Smooth muscle cell (in vitro differentiated cells): ENCODE results near the gene PPM1H. TPM values are rescaled to one million over a fixed set of nuclear protein-coding genes. Genes with fewer than 3 reads are reported as not detected.

Experiments used
- DNase-seq: peaks from one replicate; lab custom pipeline; 2025; ENCODE audit not compliant: unreplicated experiment; lab: John Stamatoyannopoulos, UW
- H2AFZ ChIP-seq: fragments of 200-600 bp; sonication (generic); 2 replicates; pipeline ENCODE4 v1.6.0; 2016; ENCODE audit warnings: antibody characterized with exemption, low read depth, mild to moderate bottlenecking
- H3F3A ChIP-seq: fragments of 200-600 bp; sonication (generic); 2 replicates; pipeline ENCODE4 v1.6.0; 2017; ENCODE audit warnings: antibody characterized with exemption, low read depth
- H3K27ac ChIP-seq: fragments of 200-600 bp; sonication (generic); 2 replicates; pipeline ENCODE4 v1.5.1; 2016; ENCODE audit warnings: low read depth, mild to moderate bottlenecking
- H3K27me3 ChIP-seq: fragments of 200-600 bp; sonication (generic); 2 replicates; pipeline ENCODE4 v1.6.1; 2016; ENCODE audit warnings: low read depth, mild to moderate bottlenecking
- H3K36me3 ChIP-seq: fragments of 200-600 bp; sonication (generic); 2 replicates; pipeline ENCODE4 v1.5.1; 2016; ENCODE audit warnings: low read depth
- H3K4me1 ChIP-seq: fragments of 200-600 bp; sonication (generic); 2 replicates; pipeline ENCODE4 v1.5.1; 2016; ENCODE audit warnings: low read depth
- H3K4me2 ChIP-seq: fragments of 200-600 bp; sonication (generic); 2 replicates; pipeline ENCODE4 v1.6.0; 2016; ENCODE audit warnings: mild to moderate bottlenecking
- H3K4me3 ChIP-seq: fragments of 200-600 bp; sonication (generic); 2 replicates; pipeline ENCODE4 v1.5.1; 2016; ENCODE audit warnings: mild to moderate bottlenecking
- H3K79me2 ChIP-seq: fragments of 200-600 bp; sonication (generic); 2 replicates; pipeline ENCODE4 v1.6.0; 2016; ENCODE audit warnings: low read depth, mild to moderate bottlenecking
- H3K9ac ChIP-seq: fragments of 200-600 bp; sonication (generic); 2 replicates; pipeline ENCODE4 v1.6.0; 2016; ENCODE audit warnings: low read depth
- H3K9me3 ChIP-seq: fragments of 200-600 bp; sonication (generic); replicated peaks from 2 replicates; pipeline ENCODE4 v1.5.1; 2016; ENCODE audit warnings: low read depth
- H4K20me1 ChIP-seq: fragments of 200-600 bp; sonication (generic); 2 replicates; pipeline ENCODE4 v1.6.0; 2016; ENCODE audit warnings: low read depth
- CTCF ChIP-seq: fragments of 200-600 bp; sonication (generic); IDR thresholded peaks from 2 replicates; pipeline ENCODE4 v1.5.1; 2017; ENCODE audit warnings: borderline replicate concordance, mild to moderate bottlenecking, antibody characterized with exemption; ENCODE audit not compliant: insufficient read depth, poor library complexity, severe bottlenecking
- WGBS: methylation state at CpG from one replicate; pipeline ENCODE4 v1.1.7; 2016; ENCODE audit warnings: low lambda C conversion rate; 5-methylcytosine and 5-hydroxymethylcytosine counted together
- polyA plus RNA-seq: library from polyadenylated mRNA; unstranded; fragments of >200 nt; fragmentation: Nextera tagmentation; extraction: Ambion mirVana; gene quantifications from 2 replicates; pipeline ENCODE4 v1.2.1, GENCODE V29; 2016
- total RNA-seq: library from RNA; depleted of rRNA; stranded (reverse); fragments of >200 nt; gene quantifications from 2 replicates; pipeline ENCODE4 v1.2.3, GENCODE V29; 2014

Gene PPM1H
- total and polyA plus RNA-seq, 2 experiments from 2014 or later, result 0.56 to 3.6 TPM

- no peak for DNase-seq
- no peak overlapping the region for H3K27ac ChIP-seq
- H3K9ac ChIP-seq, result no peak overlapping the region
- no peak overlapping the region for H2AFZ ChIP-seq
- no peaks in the 10 kb centered on the region for H4K20me1 ChIP-seq
- H3K4me2 ChIP-seq, result no peak overlapping the region
- H3F3A ChIP-seq, result no peaks in the 10 kb centered on the region
- TF ChIP-seq CTCF, result no peak
- 100% methylated on average over 2 of the region's 2 CpGs for WGBS
- H3K36me3 ChIP-seq, result no peaks in the 10 kb centered on the region
- no peaks in the 10 kb centered on the region for H3K27me3 ChIP-seq
- no peak overlapping the region for H3K4me3 ChIP-seq
- no peaks in the 10 kb centered on the region for H3K79me2 ChIP-seq
- H3K9me3 ChIP-seq, result no peaks in the 10 kb centered on the region
- no peaks in the 10 kb centered on the region for H3K4me1 ChIP-seq
Measured at GRCh38 chr12:62806893-62807292, 128.1 kb downstream of the PPM1H start.

- H3K9ac ChIP-seq, result no peak overlapping the region
- WGBS, result 82% methylated on average over 6 of the region's 6 CpGs
- no peaks in the 10 kb centered on the region for H3K27me3 ChIP-seq
- no peak overlapping the region for H2AFZ ChIP-seq
- H3K79me2 ChIP-seq, result no peaks in the 10 kb centered on the region
- no peak overlapping the region for H3K27ac ChIP-seq
- no peak overlapping the region for H3K4me3 ChIP-seq
- no peak for DNase-seq
- no peaks in the 10 kb centered on the region for H4K20me1 ChIP-seq
- H3K36me3 ChIP-seq, result no peaks in the 10 kb centered on the region
- no peaks in the 10 kb centered on the region for H3K9me3 ChIP-seq
- TF ChIP-seq CTCF, result no peak
- H3F3A ChIP-seq, result no peaks in the 10 kb centered on the region
- no peaks in the 10 kb centered on the region for H3K4me1 ChIP-seq
- no peak overlapping the region for H3K4me2 ChIP-seq
Measured at GRCh38 chr12:62806244-62806836, 128.6 kb downstream of the PPM1H start.

GRCh38 chr12:62805517-62805916 is 129.4 kb downstream of the PPM1H start:
- no peak for TF ChIP-seq CTCF
- 76% methylated on average over 3 of the region's 3 CpGs for WGBS
- Histone ChIP-seq H3K27me3 (no peaks in the 10 kb centered on the region), H3K4me2 (no peak overlapping the region), H3K4me3 (no peak overlapping the region), H3K9me3 (no peaks in the 10 kb centered on the region), H3K9ac (no peak overlapping the region), H4K20me1 (no peaks in the 10 kb centered on the region), H3K79me2 (no peaks in the 10 kb centered on the region), H3K27ac (no peak overlapping the region), H3K36me3 (no peaks in the 10 kb centered on the region), H3K4me1 (no peaks in the 10 kb centered on the region), H2AFZ (no peak overlapping the region), H3F3A (no peaks in the 10 kb centered on the region)
- DNase-seq, result no peak

- Histone ChIP-seq H3K4me1 (no peaks in the 10 kb centered on the region), H3K4me3 (no peak overlapping the region), H3K36me3 (no peaks in the 10 kb centered on the region), H3K4me2 (no peak overlapping the region), H4K20me1 (no peaks in the 10 kb centered on the region), H3K27ac (no peak overlapping the region), H3K27me3 (no peaks in the 10 kb centered on the region), H3F3A (no peaks in the 10 kb centered on the region), H2AFZ (no peak overlapping the region), H3K9me3 (no peaks in the 10 kb centered on the region), H3K79me2 (no peaks in the 10 kb centered on the region), H3K9ac (no peak overlapping the region)
- DNase-seq, result no peak
- TF ChIP-seq CTCF, result no peak
- 91% methylated on average over 2 of the region's 2 CpGs for WGBS
Measured at GRCh38 chr12:62803756-62804155, 131.2 kb downstream of the PPM1H start.
